DOHH2 (cell line): Measurements from ENCODE around the gene TSPAN17.

Source experiments
- EZH2phosphoT487 ChIP-seq: fragments of 200-600 bp; sonication (generic); IDR thresholded peaks from 2 replicates; pipeline ENCODE4 v1.6.1; 2017; ENCODE audit warnings: borderline replicate concordance, mild to moderate bottlenecking, antibody characterized with exemption, low read length, moderate library complexity, mixed read lengths
- TF ChIP-seq, protein P1 (sequence below): fragments of 200-600 bp; sonication (generic); IDR thresholded peaks from one replicate; pipeline ENCODE4 v1.5.1; 2014; ENCODE audit warnings: antibody characterized with exemption, mild to moderate bottlenecking, low read depth, low read length; ENCODE audit not compliant: poor library complexity, severe bottlenecking

GRCh38 chr5:176625512-176625911 lies 21.8 kb upstream of the TSPAN17 start:
- TF ChIP-seq, protein P1, sequence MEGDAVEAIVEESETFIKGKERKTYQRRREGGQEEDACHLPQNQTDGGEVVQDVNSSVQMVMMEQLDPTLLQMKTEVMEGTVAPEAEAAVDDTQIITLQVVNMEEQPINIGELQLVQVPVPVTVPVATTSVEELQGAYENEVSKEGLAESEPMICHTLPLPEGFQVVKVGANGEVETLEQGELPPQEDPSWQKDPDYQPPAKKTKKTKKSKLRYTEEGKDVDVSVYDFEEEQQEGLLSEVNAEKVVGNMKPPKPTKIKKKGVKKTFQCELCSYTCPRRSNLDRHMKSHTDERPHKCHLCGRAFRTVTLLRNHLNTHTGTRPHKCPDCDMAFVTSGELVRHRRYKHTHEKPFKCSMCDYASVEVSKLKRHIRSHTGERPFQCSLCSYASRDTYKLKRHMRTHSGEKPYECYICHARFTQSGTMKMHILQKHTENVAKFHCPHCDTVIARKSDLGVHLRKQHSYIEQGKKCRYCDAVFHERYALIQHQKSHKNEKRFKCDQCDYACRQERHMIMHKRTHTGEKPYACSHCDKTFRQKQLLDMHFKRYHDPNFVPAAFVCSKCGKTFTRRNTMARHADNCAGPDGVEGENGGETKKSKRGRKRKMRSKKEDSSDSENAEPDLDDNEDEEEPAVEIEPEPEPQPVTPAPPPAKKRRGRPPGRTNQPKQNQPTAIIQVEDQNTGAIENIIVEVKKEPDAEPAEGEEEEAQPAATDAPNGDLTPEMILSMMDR = no peak
- TF ChIP-seq EZH2phosphoT487 = no peak
